GM12878 (cell line): ENCODE results near the gene CD200R1. TPM values are rescaled to one million over a fixed set of nuclear protein-coding genes. Genes with fewer than 3 reads are reported as not detected.

ENCODE experiments used
- IKZF2 ChIP-seq, 2 experiments: fragments of 450-650 bp; IDR thresholded peaks; 2 replicates each; pipeline ENCODE4 v1.6.1; 2017; ENCODE audit warnings: mild to moderate bottlenecking in 2 of 2, moderate library complexity in 2 of 2
- JUND ChIP-seq: IDR thresholded peaks from 2 replicates; pipeline ENCODE4 v1.6.1; 2012; ENCODE audit warnings: low read depth, mild to moderate bottlenecking, low read length, improper control_type of control experiment, moderate library complexity
- NFIC ChIP-seq: IDR thresholded peaks from 2 replicates; pipeline ENCODE4 v1.6.1; 2012; ENCODE audit warnings: low read depth, mild to moderate bottlenecking, inconsistent platforms, low read length, moderate library complexity
- RB1 ChIP-seq: fragments of 450-650 bp; formaldehyde crosslinking; IDR thresholded peaks from 2 replicates; pipeline ENCODE4 v1.6.1; 2017; ENCODE audit warnings: mild to moderate bottlenecking, borderline replicate concordance
- SIN3A ChIP-seq: IDR thresholded peaks from 2 replicates; pipeline ENCODE4 v1.6.1; 2012; ENCODE audit warnings: low read depth, low read length, improper control_type of control experiment
- SMAD5 ChIP-seq: IDR thresholded peaks from 2 replicates; pipeline ENCODE4 v1.6.1; 2016; ENCODE audit warnings: antibody characterized with exemption, low read depth
- SREBF2 ChIP-seq: IDR thresholded peaks from 2 replicates; pipeline ENCODE4 v1.6.1; 2012; ENCODE audit warnings: mild to moderate bottlenecking, low read length
- SUPT20H ChIP-seq: IDR thresholded peaks from 2 replicates; pipeline ENCODE4 v1.6.1; 2011; ENCODE audit warnings: low read depth, mild to moderate bottlenecking, low read length, moderate library complexity, borderline replicate concordance; ENCODE audit not compliant: control insufficient read depth
- TAF1 ChIP-seq: IDR thresholded peaks from 2 replicates; pipeline ENCODE4 v1.6.1; 2011; ENCODE audit warnings: mild to moderate bottlenecking, low read depth, low read length, borderline replicate concordance
- TARDBP ChIP-seq: IDR thresholded peaks from 2 replicates; pipeline ENCODE4 v1.6.1; 2016; ENCODE audit warnings: borderline replicate concordance
- ZNF217 ChIP-seq: fragments of 450-650 bp; IDR thresholded peaks from 2 replicates; pipeline ENCODE4 v1.6.1; 2017; ENCODE audit warnings: antibody characterized with exemption, mild to moderate bottlenecking
- ZZZ3 ChIP-seq: IDR thresholded peaks from 2 replicates; pipeline ENCODE4 v1.6.1; 2011; ENCODE audit warnings: low read depth; ENCODE audit not compliant: control insufficient read depth, insufficient read length
- polyA plus RNA-seq, 11 experiments: library from polyadenylated mRNA; depleted of rRNA in 4 of 11; unstranded in 6 of 11; stranded (reverse) in 5 of 11; fragments of >200 nt; fragmentation: Nextera tagmentation in 4 of 11; fragmentation: Illumina TruSeq in 1 of 11; extraction: Ambion mirVana in 4 of 11; extraction: Trizol in 1 of 11; gene quantifications; 1 replicate in 1 of 11; 2 replicates in 10 of 11; pipeline versions ENCODE4 v1.2.1 to v1.2.3, GENCODE V29; 2011 to 2016; ENCODE audit warnings: inconsistent platforms in 2 of 11, missing spikeins in 2 of 11, low read depth in 1 of 11
- total RNA-seq, 4 experiments: library from RNA; depleted of rRNA in 3 of 4; stranded (reverse); fragments of >200 nt in 3 of 4; fragmentation: Illumina TruSeq in 1 of 4; extraction: Trizol in 1 of 4; gene quantifications; 2 replicates each; pipeline versions ENCODE4 v1.2.1 to v1.2.3, GENCODE V29; 2013 to 2021
- TF ChIP-seq, protein P1 (sequence below): IDR thresholded peaks from 2 replicates; pipeline ENCODE4 v1.6.1; 2011; ENCODE audit warnings: low read depth, low read length, improper control_type of control experiment, borderline replicate concordance
- TF ChIP-seq, protein P2 (sequence below): IDR thresholded peaks from 2 replicates; pipeline ENCODE4 v1.6.1; 2011; ENCODE audit warnings: low read depth, mild to moderate bottlenecking, low read length, moderate library complexity, borderline replicate concordance; ENCODE audit errors: extremely low read depth
- TF ChIP-seq, protein P3 (sequence below): fragments of 450-650 bp; formaldehyde crosslinking; IDR thresholded peaks from 2 replicates; pipeline ENCODE4 v1.4.0; 2020; ENCODE audit warnings: mild to moderate bottlenecking, moderate library complexity

Gene CD200R1
- total and polyA plus RNA-seq, 10 of the 15 experiments (the other 5 are each of a cell fraction or from before 2014, with no cell fraction given): 0.15 to 1.1 (median 0.88) TPM

DNA sequence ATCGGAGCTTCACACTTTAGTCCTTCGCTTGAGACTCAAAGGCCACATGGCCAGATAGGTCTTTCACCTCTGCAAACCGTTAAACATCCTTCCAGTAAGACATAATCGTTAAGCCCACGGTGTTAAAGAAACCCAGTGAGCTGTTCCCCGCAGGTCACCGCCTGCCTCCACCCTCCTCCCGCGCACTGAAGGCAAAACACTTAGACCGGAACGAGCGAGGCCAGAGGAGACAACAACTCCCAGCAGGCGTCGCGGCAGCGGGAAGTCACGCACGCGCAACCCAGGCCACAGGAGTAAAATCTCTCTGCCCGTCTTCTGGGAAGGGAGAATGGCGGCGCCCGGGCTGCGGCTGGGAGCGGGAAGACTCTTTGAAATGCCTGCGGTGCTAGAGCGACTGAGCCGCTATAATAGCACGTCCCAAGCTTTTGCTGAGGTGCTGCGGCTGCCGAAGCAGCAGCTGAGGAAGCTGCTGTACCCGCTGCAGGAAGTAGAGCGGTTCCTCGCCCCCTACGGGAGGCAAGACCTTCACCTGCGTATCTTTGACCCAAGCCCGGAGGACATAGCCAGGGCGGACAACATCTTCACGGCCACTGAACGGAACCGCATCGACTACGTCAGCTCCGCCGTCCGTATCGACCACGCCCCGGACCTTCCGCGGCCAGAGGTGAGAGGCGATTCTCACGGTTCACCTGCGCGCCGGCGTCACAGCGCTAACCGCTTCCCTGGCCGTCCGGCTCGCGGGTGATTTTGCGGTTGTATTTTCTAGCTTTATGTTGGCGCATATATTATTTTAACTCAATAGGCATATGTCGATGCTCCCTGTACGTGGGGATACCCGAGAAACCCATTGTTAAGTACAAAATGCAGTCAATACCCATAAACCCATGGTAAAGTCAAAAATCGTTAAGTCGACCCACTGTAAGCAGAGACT is 16.0 kb upstream of the CD200R1 start, which contains the start of gene GTPBP8 (continued):
- TF ChIP-seq, protein P1, sequence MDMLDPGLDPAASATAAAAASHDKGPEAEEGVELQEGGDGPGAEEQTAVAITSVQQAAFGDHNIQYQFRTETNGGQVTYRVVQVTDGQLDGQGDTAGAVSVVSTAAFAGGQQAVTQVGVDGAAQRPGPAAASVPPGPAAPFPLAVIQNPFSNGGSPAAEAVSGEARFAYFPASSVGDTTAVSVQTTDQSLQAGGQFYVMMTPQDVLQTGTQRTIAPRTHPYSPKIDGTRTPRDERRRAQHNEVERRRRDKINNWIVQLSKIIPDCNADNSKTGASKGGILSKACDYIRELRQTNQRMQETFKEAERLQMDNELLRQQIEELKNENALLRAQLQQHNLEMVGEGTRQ: no peak; the same call in 1 of the 2 replicates
- TF ChIP-seq TARDBP (peak; percentile 34; the same call in 1 of the 2 replicates), IKZF2 (IDR thresholded peaks at IDR 0.05) (peak in 1 of 2 experiments; percentile 74; a peak in 1 of 4 replicates), ZNF217 (peak; percentile 59; the same call in 1 of the 2 replicates), SUPT20H (no peak), SREBF2 (no peak), SIN3A (peak; percentile 35; the same call in 1 of the 2 replicates), NFIC (no peak), RB1 (peak; percentile 65; the same call in 1 of the 2 replicates), SMAD5 (peak; percentile 74), ZZZ3 (no peak), JUND (no peak), TAF1 (peak; percentile 55)
- TF ChIP-seq, protein P2, sequence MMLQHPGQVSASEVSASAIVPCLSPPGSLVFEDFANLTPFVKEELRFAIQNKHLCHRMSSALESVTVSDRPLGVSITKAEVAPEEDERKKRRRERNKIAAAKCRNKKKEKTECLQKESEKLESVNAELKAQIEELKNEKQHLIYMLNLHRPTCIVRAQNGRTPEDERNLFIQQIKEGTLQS: peak; percentile 24; the same call in 1 of the 2 replicates
- TF ChIP-seq, protein P3, sequence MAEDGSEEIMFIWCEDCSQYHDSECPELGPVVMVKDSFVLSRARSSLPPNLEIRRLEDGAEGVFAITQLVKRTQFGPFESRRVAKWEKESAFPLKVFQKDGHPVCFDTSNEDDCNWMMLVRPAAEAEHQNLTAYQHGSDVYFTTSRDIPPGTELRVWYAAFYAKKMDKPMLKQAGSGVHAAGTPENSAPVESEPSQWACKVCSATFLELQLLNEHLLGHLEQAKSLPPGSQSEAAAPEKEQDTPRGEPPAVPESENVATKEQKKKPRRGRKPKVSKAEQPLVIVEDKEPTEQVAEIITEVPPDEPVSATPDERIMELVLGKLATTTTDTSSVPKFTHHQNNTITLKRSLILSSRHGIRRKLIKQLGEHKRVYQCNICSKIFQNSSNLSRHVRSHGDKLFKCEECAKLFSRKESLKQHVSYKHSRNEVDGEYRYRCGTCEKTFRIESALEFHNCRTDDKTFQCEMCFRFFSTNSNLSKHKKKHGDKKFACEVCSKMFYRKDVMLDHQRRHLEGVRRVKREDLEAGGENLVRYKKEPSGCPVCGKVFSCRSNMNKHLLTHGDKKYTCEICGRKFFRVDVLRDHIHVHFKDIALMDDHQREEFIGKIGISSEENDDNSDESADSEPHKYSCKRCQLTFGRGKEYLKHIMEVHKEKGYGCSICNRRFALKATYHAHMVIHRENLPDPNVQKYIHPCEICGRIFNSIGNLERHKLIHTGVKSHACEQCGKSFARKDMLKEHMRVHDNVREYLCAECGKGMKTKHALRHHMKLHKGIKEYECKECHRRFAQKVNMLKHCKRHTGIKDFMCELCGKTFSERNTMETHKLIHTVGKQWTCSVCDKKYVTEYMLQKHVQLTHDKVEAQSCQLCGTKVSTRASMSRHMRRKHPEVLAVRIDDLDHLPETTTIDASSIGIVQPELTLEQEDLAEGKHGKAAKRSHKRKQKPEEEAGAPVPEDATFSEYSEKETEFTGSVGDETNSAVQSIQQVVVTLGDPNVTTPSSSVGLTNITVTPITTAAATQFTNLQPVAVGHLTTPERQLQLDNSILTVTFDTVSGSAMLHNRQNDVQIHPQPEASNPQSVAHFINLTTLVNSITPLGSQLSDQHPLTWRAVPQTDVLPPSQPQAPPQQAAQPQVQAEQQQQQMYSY (CRISPR knock-in tag): no peak
